Tibial artery (tissue), 4 donors: ENCODE data around the gene SLC25A30.

ENCODE experiments used
- DNase-seq, 2 donors: peaks; one replicate each; pipeline ENCODE4 v3.0.0-alpha.2; 2019
- H3K27ac ChIP-seq, 2 donors: fragments of 200-600 bp; sonication (generic) in 1 of 2; 1 replicate in 1 of 2; 2 replicates in 1 of 2; pipeline ENCODE4 v1.5.1; 2018 to 2019; ENCODE audit warnings: mild to moderate bottlenecking in 1 of 2
- H3K27me3 ChIP-seq, 2 donors: fragments of 200-600 bp; sonication (generic) in 1 of 2; one replicate each; pipeline versions ENCODE4 v1.5.1 to v1.6.0; 2016 to 2019
- H3K36me3 ChIP-seq, 3 donors: fragments of 200-600 bp; sonication (generic) in 2 of 3; one replicate each; pipeline ENCODE4 v1.5.1; 2016 to 2019; ENCODE audit warnings: mild to moderate bottlenecking in 2 of 3
- H3K4me1 ChIP-seq, 4 donors: fragments of 200-600 bp; sonication (generic) in 2 of 4; 1 replicate in 3 of 4; 2 replicates in 1 of 4; pipeline ENCODE4 v1.5.1; 2016 to 2019
- H3K4me3 ChIP-seq, 2 donors: fragments of 200-600 bp; sonication (generic) in 1 of 2; 1 replicate in 1 of 2; 2 replicates in 1 of 2; pipeline ENCODE4 v1.5.1; 2018 to 2019; ENCODE audit warnings: mild to moderate bottlenecking in 2 of 2
- H3K9me3 ChIP-seq, 3 donors: fragments of 200-600 bp; sonication (generic) in 1 of 3; one replicate each; pipeline ENCODE4 v1.5.1; 2016 to 2019
- CTCF ChIP-seq, 2 experiments: fragments of 200-600 bp in 1 of 2; fragments of 450-650 bp in 1 of 2; IDR thresholded peaks; one replicate each; pipeline ENCODE4 v1.5.1; 2017 to 2019; ENCODE audit warnings: antibody characterized with exemption in 2 of 2, mild to moderate bottlenecking in 1 of 2, moderate library complexity in 1 of 2
- intact Hi-C: fragments of 100-400 bp; cut with DNase I; formaldehyde crosslinking; loops from one replicate; pipeline ENCODE4 v1.15.0; 2023; ENCODE audit warnings: low total_unique reads

The SLC25A30 gene

DNA sequence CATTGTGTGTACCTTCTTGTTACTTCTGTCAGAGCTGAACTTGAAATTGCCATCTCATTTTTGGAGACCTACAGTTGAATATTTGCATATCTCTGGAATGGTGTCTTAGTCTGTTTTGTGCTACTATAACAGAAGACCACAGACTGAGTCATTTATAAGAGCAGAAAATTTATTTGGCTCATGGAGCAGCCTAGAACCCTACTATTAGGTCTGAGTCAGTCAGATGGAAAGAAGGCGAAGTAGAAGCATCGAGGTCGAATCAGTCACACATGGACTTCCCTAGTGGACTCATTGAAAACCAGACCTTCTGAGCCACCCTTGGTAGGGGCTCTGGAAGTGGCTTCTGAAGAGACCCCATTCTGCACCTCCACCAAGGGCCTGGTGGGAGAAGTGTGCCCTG lies 43.3 kb downstream of the SLC25A30 start:
- no peak for DNase-seq
- no peak for TF ChIP-seq CTCF (IDR thresholded peaks at IDR 0.05)
- H3K4me1 ChIP-seq = peaks cover 0 to 10% (median 6%) of the 10 kb centered on the region in 4 donors
- no peak overlapping the region for H3K4me3 ChIP-seq
- H3K9me3 ChIP-seq = no peaks in the 10 kb centered on the region
- H3K27ac ChIP-seq = no peak overlapping the region
- intact Hi-C loops = no loop called here
- H3K27me3 ChIP-seq = no peaks in the 10 kb centered on the region
- H3K36me3 ChIP-seq = peaks cover 0 to 2% (median 0%) of the 10 kb centered on the region in 3 donors

- DNase-seq = no peak
- Histone ChIP-seq H3K27ac (no peak overlapping the region), H3K4me3 (no peak overlapping the region), H3K36me3 (no peaks in the 10 kb centered on the region), H3K4me1 (peaks cover 0 to 18% (median 7%) of the 10 kb centered on the region in 4 donors), H3K9me3 (no peaks in the 10 kb centered on the region), H3K27me3 (no peaks in the 10 kb centered on the region)
- no peak for TF ChIP-seq CTCF (IDR thresholded peaks at IDR 0.05)
- intact Hi-C loops = no loop called here
Measured at GRCh38 chr13:45373162-45373547, 45.0 kb downstream of the SLC25A30 start.

GRCh38 chr13:45372189-45373161 lies 45.7 kb downstream of the SLC25A30 start:
- no peaks in the 10 kb centered on the region for H3K27me3 ChIP-seq
- no peaks in the 10 kb centered on the region for H3K36me3 ChIP-seq
- TF ChIP-seq CTCF (IDR thresholded peaks at IDR 0.05) = no peak
- intact Hi-C loops = no loop called here
- H3K9me3 ChIP-seq = no peaks in the 10 kb centered on the region
- peaks cover 0 to 21% (median 9%) of the 10 kb centered on the region in 4 donors for H3K4me1 ChIP-seq
- H3K27ac ChIP-seq = no peak overlapping the region
- no peak for DNase-seq
- H3K4me3 ChIP-seq = no peak overlapping the region

DNA sequence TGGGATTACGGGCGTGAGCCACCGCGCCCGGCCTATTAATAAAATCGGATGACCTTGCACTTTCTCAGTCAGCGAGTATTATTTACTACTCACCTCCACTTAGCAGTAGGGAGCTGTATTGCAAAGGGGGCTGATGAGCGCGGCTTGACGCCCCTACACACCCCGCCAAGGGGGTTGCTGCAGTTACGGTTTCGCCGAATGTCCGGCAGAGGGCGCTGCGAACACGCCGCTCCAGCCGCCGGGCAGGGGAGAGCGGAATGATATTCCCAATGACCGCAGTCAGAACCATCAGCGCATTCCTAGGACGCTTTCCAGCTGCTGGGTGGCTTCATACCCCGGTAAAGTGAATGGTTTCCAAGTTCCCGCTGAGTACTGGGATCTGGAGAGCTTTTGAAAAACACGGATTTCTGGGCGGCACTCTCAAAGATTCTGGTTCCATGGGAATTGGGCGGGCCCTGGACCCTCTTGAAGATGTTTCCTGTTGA lies 47.2 kb downstream of the SLC25A30 start:
- H3K9me3 ChIP-seq = no peaks in the 10 kb centered on the region
- peaks cover 0 to 21% (median 9%) of the 10 kb centered on the region in 4 donors for H3K4me1 ChIP-seq
- intact Hi-C loops = no loop called here
- DNase-seq = peak; percentile 64 to 79
- H3K27me3 ChIP-seq = no peaks in the 10 kb centered on the region
- peak overlapping the region in 1 of 2 donors; percentile 21 for H3K27ac ChIP-seq
- no peak overlapping the region for H3K4me3 ChIP-seq
- no peaks in the 10 kb centered on the region for H3K36me3 ChIP-seq
- TF ChIP-seq CTCF (IDR thresholded peaks at IDR 0.05) = peak; percentile 88 to 89

- Histone ChIP-seq H3K9me3 (no peaks in the 10 kb centered on the region), H3K27ac (no peak overlapping the region), H3K4me1 (peaks cover 0 to 21% (median 9%) of the 10 kb centered on the region in 4 donors), H3K4me3 (no peak overlapping the region), H3K27me3 (no peaks in the 10 kb centered on the region), H3K36me3 (peaks cover 4 to 14% (median 9%) of the 10 kb centered on the region in 3 donors)
- TF ChIP-seq CTCF (IDR thresholded peaks at IDR 0.05) = no peak
- DNase-seq = no peak
- intact Hi-C loops = no loop called here
Measured at GRCh38 chr13:45369116-45369515, 49.1 kb downstream of the SLC25A30 start.
